ENCODE data around the gene RASA3. TPM values are rescaled to one million over a fixed set of nuclear protein-coding genes. Genes with fewer than 3 reads are reported as not detected.

The RASA3 gene
- total RNA-seq, 1 experiment from 2014 or later: 9.1 TPM

DNA sequence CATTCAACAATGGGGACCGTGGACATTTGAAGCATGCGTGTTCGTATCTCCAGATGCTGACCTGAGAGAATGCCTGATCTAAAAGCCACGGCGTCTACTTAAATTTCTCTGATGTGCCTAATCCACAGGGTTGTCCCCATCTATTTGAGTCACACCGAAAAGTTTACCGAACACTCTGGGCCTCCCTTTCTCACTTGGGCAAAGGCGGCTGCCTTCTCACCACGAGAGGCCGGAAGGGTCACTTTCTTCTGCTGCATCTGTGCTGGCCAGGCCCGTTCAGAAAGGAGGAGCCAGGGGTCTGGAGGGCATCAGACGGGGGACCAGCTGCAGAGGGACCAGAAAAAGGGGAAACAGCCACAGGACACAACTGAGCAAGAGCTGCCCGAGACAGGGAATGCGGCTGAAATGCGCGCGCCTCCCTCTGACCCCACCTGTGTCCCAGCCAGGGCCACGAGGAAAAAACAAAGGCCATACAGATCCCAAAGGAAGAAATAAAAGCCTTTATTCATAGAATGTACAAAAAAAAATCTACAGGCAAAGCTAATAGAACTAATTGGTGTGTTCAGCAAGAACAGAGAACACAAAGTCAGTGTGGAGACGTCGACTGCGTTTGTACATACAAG, 87.2 kb downstream of the RASA3 start:
- DNase-seq (ENCODE audit: unreplicated experiment): no peak
- no TSS peak for BruUV-seq (replicated peaks)
- Mint-ChIP-seq H3K4me3 (ENCODE audit: unreplicated experiment) (no peak overlapping the region), H3K9me3 (ENCODE audit: unreplicated experiment) (no peaks in the 10 kb centered on the region), H3K36me3 (ENCODE audit: insufficient read depth, unreplicated experiment) (peaks cover 12% of the 10 kb centered on the region), H3K4me1 (ENCODE audit: insufficient read depth, unreplicated experiment) (no peaks in the 10 kb centered on the region), H3K27me3 (ENCODE audit: insufficient read depth, unreplicated experiment) (no peaks in the 10 kb centered on the region), H3K27ac (ENCODE audit: low read depth, unreplicated experiment) (peak overlapping the region; percentile 70)
- ChIA-PET CTCF (interaction anchor here (0.7 kb wide), 1 partner anchor 96 kb away, joined by 3 read pairs; no protein-coding TSS in a partner anchor), POLR2A (no interaction called here)
- no peak for TF ChIP-seq CTCF (IDR thresholded peaks at IDR 0.05; ENCODE audit: unreplicated experiment)
- intact Hi-C loops (cut with micrococcal nuclease): no loop called here

- intact Hi-C loops (cut with micrococcal nuclease): no loop called here
- ChIA-PET CTCF (interaction anchor here (0.7 kb wide), 1 partner anchor 95 kb away, joined by 3 read pairs; no protein-coding TSS in a partner anchor), POLR2A (no interaction called here)
- H3K9me3 Mint-ChIP-seq (ENCODE audit: unreplicated experiment): no peaks in the 10 kb centered on the region
- no TSS peak for BruUV-seq (replicated peaks)
- TF ChIP-seq CTCF (IDR thresholded peaks at IDR 0.05; ENCODE audit: unreplicated experiment): no peak
- no peaks in the 10 kb centered on the region for H3K27me3 Mint-ChIP-seq (ENCODE audit: insufficient read depth, unreplicated experiment)
- H3K36me3 Mint-ChIP-seq (ENCODE audit: insufficient read depth, unreplicated experiment): peaks cover 12% of the 10 kb centered on the region
- H3K4me1 Mint-ChIP-seq (ENCODE audit: insufficient read depth, unreplicated experiment): no peaks in the 10 kb centered on the region
- H3K27ac Mint-ChIP-seq (ENCODE audit: low read depth, unreplicated experiment): peak overlapping the region; percentile 70
- no peak for DNase-seq (ENCODE audit: unreplicated experiment)
- H3K4me3 Mint-ChIP-seq (ENCODE audit: unreplicated experiment): no peak overlapping the region
These were observed 87.9 kb downstream of the RASA3 start for GRCh38 chr13:114044486-114044885.

GRCh38 chr13:114043421-114044053, 88.9 kb downstream of the RASA3 start:
- H3K27me3 Mint-ChIP-seq (ENCODE audit: insufficient read depth, unreplicated experiment): no peaks in the 10 kb centered on the region
- no peak for TF ChIP-seq CTCF (IDR thresholded peaks at IDR 0.05; ENCODE audit: unreplicated experiment)
- DNase-seq (ENCODE audit: unreplicated experiment): peak; percentile 52
- peaks cover 12% of the 10 kb centered on the region for H3K36me3 Mint-ChIP-seq (ENCODE audit: insufficient read depth, unreplicated experiment)
- CTCF ChIA-PET: no interaction called here
- POLR2A ChIA-PET: interaction anchor here (0.6 kb wide), 1 partner anchor 24 kb away, joined by 3 read pairs; no protein-coding TSS in a partner anchor
- intact Hi-C loops (cut with micrococcal nuclease): no loop called here
- H3K27ac Mint-ChIP-seq (ENCODE audit: low read depth, unreplicated experiment): no peak overlapping the region
- H3K9me3 Mint-ChIP-seq (ENCODE audit: unreplicated experiment): no peaks in the 10 kb centered on the region
- H3K4me3 Mint-ChIP-seq (ENCODE audit: unreplicated experiment): no peak overlapping the region
- no peaks in the 10 kb centered on the region for H3K4me1 Mint-ChIP-seq (ENCODE audit: insufficient read depth, unreplicated experiment)
- BruUV-seq (replicated peaks): no TSS peak

DNA sequence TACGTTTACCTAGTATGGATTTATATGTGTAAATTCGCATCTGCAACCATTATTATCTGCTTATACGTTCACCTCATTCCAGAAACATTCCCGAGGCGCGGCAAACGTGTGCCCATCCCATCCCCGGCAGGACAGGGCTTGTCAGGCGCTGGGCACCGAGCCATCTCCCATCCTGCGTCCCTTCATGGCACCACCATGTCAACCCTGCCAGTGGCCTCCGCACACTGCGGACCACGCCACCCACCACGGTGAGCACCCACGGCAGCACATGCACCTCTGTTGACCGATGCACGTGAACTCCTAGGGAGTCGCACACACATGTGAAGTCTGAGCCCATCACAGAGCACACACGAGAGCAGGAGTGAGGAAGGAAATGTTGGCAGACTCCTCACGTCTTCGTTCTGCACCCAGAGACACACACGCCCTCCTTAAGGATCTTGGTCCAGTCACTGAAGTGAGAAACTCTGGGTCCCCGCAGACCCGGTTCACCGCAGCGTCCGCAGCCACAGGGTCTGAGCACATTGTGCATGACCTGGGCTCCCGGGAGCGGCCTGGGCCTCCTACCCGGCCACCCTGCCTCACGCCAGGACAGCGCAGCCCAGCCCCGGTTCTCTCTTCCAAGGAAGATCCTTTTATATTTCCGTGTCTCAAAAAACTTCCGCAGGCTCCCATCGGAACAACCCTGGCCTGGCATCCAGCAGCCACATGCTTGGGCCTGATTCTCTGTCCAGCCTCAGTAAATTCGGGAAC, 90.2 kb downstream of the RASA3 start:
- no peaks in the 10 kb centered on the region for H3K27me3 Mint-ChIP-seq (ENCODE audit: insufficient read depth, unreplicated experiment)
- no peaks in the 10 kb centered on the region for H3K9me3 Mint-ChIP-seq (ENCODE audit: unreplicated experiment)
- no peak overlapping the region for H3K27ac Mint-ChIP-seq (ENCODE audit: low read depth, unreplicated experiment)
- no peak overlapping the region for H3K4me3 Mint-ChIP-seq (ENCODE audit: unreplicated experiment)
- BruUV-seq (replicated peaks): no TSS peak
- peaks cover 5% of the 10 kb centered on the region for H3K36me3 Mint-ChIP-seq (ENCODE audit: insufficient read depth, unreplicated experiment)
- DNase-seq (ENCODE audit: unreplicated experiment): no peak
- intact Hi-C loops (cut with micrococcal nuclease): no loop called here
- TF ChIP-seq CTCF (IDR thresholded peaks at IDR 0.05; ENCODE audit: unreplicated experiment): no peak
- no peaks in the 10 kb centered on the region for H3K4me1 Mint-ChIP-seq (ENCODE audit: insufficient read depth, unreplicated experiment)
- POLR2A ChIA-PET: no interaction called here
- CTCF ChIA-PET: no interaction called here

Measured in MCF 10A (cell line).